ENCODE results near the gene AURKAIP1.

- TF ChIP-seq POLR2A (IDR thresholded peaks at IDR 0.05) = no peak
- no peak for TF ChIP-seq CTCF (IDR thresholded peaks at IDR 0.05)
- no peak for TF ChIP-seq EP300 (IDR thresholded peaks at IDR 0.05)
Observed at GRCh38 chr1:1359308-1359663, 15.7 kb downstream of the AURKAIP1 start.

Data from stomach (tissue), 4 donors.